Measurements from ENCODE around the gene GALNT18.

The GALNT18 gene

GRCh38 chr11:11416502-11416901 lies 205.3 kb downstream of the GALNT18 start:
- TF ChIP-seq CTCF (IDR thresholded peaks at IDR 0.05; ENCODE audit: low read depth, low read length, missing control alignments), result no peak
- no peak overlapping the region for H3K4me3 ChIP-seq (ENCODE audit: low read depth, low read length)
- DNase-seq (ENCODE audit: low read depth), result peak; percentile 70
- in situ Hi-C loops (cut with HindIII; ENCODE audit: low sequenced_read_pairs), result no loop called here

DNA sequence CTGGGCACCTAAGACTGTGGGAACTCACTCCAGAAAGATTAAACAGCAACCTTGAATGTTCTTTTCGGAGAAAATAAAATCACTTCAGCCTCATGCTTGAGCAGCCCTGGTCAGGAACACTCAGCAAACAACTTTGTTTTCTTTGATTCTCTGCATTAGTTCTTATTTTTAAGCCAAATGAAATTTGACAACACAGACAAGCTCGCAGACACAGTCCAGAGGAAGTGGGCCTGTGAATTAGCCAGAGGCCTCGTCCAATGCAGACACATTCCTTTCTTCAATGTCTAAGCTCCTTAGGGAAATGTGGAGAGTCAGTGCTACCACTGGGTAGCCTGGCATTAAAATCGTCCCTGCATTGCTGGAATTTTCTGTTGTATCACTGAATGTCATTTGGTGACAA lies 205.9 kb downstream of the GALNT18 start:
- TF ChIP-seq CTCF (IDR thresholded peaks at IDR 0.05; ENCODE audit: low read depth, low read length, missing control alignments), result no peak
- in situ Hi-C loops (cut with HindIII; ENCODE audit: low sequenced_read_pairs), result no loop called here
- peak; percentile 15 for DNase-seq (ENCODE audit: low read depth)
- H3K4me3 ChIP-seq (ENCODE audit: low read depth, low read length), result no peak overlapping the region

DNA sequence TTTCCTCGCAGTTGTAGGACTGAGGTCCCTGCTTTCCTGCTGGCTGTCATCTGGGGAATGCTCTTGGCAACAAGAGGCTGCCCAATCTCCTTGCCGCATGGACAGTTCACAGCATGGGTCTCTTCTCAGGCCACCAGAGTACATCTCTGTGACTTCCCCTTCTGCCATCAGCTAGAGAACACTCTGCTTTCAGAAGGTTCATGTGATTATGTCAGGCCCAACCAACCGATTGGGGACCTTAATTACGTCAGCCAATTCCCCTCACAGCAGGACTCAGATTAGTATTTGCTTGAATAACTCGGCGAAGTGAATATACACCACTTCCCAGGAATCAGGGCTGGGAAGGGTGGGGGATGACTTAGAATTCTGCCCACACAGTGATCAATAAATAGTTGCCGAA lies 206.8 kb downstream of the GALNT18 start:
- no peak overlapping the region for H3K4me3 ChIP-seq (ENCODE audit: low read depth, low read length)
- in situ Hi-C loops (cut with HindIII; ENCODE audit: low sequenced_read_pairs), result no loop called here
- no peak for DNase-seq (ENCODE audit: low read depth)
- TF ChIP-seq CTCF (IDR thresholded peaks at IDR 0.05; ENCODE audit: low read depth, low read length, missing control alignments), result no peak

DNA sequence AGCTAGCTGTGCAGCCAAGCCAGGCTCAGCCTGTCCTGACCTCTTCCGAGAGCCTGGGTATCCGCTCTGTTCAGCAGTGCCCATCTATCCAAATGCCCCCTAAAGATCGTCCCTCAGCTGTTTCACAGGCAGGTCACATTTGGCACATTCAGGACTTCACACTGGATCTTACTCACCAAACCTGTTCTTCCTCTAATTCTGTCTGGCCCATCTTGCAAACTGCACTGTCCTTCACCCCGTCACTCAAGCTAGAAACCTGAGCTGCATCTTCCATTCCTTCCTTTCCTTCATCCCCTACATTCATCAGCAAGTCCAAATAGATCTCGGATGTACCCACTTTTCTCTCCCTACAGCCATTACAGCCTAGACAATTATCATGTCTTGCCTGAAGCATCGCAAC lies 208.0 kb downstream of the GALNT18 start:
- in situ Hi-C loops (cut with HindIII; ENCODE audit: low sequenced_read_pairs), result no loop called here
- H3K4me3 ChIP-seq (ENCODE audit: low read depth, low read length), result no peak overlapping the region
- no peak for TF ChIP-seq CTCF (IDR thresholded peaks at IDR 0.05; ENCODE audit: low read depth, low read length, missing control alignments)
- DNase-seq (ENCODE audit: low read depth), result no peak

- in situ Hi-C loops (cut with HindIII; ENCODE audit: low sequenced_read_pairs), result no loop called here
- TF ChIP-seq CTCF (IDR thresholded peaks at IDR 0.05; ENCODE audit: low read depth, low read length, missing control alignments), result no peak
- no peak overlapping the region for H3K4me3 ChIP-seq (ENCODE audit: low read depth, low read length)
- DNase-seq (ENCODE audit: low read depth), result no peak
These were observed 210.3 kb downstream of the GALNT18 start for GRCh38 chr11:11411401-11411985.

- no peak overlapping the region for H3K4me3 ChIP-seq (ENCODE audit: low read depth, low read length)
- TF ChIP-seq CTCF (IDR thresholded peaks at IDR 0.05; ENCODE audit: low read depth, low read length, missing control alignments), result no peak
- no peak for DNase-seq (ENCODE audit: low read depth)
- in situ Hi-C loops (cut with HindIII; ENCODE audit: low sequenced_read_pairs), result no loop called here
These were observed 211.9 kb downstream of the GALNT18 start for GRCh38 chr11:11409901-11410300.

Data from astrocyte of the cerebellum (primary cell).